Hepatic stellate cell (primary cell): ENCODE data around the gene CD81.

ENCODE experiments used
- DNase-seq: peaks from one replicate; pipeline ENCODE4 v3.0.0; 2011; ENCODE audit warnings: low spot score

Gene CD81

GRCh38 chr11:2377511-2378443 is 667 bp downstream of the CD81 start:
- DNase-seq: peak; percentile 78

DNA sequence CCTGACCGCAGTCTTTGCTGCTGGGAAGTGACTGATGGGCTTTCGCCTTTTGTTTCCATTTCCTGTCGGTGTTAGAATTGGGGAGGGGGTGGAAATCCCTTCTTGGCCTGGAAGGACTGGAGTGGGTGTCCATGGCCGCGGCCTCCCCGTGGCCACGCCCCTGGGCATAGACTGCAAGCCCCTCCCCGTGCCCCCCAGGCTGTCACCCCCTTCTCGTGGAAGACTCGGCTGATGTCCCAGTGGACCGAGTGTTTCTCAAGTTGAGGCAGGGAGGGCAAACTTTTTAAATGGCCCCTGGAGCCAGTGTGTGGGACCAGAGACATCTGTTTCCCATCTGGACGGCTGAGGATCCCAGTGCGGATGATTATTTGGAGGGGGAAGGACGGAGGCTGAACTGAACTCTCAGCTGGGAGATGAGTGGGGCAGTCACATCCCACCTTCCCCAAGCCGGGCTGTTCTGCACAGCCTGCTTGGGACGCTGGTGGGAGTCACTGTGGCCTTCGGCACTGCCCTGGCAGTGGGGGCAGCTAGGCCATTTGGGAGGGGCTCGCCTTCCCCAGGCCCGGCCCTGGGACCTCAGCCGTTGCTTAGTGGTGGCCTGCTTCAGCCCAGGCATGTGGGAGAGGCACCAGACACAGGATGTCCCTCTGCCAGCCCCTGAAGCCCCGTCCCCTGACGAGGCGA is 1.6 kb downstream of the CD81 start:
- DNase-seq: peak; percentile 84

DNA sequence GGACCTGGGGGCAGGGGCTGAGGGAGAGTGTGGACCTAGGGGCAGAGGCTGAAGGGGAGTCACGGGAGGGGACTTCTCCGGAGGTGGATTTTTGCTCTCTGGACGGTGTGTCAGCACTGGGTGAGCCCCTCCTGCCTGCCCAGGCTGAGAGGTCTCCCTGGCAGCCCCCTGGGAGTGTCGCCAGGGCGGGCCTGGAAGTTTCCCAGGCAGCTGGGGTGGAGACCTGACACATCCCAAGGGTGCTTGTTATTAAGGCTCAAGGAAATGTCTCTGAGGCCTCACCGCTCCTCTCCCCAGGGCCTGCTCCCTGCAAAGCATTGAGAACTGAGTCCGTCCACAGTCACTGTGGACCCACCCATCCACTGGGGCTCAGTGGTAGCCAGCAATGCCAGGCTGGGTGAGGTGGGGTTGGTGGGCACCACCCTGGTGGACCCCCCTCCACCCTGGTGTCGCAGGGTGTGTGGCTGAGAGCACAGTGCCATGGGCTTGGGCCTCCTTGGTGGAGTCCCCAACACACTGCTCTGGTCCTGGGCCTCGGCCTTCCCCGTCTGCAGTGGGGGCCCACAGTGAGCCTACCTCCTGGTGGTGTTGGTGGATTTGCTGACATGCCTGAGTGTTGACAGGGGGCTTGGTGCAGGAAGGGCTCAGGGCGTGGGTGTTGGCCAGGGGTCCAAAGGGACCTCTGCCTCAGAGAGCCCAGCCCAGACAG is 2.5 kb downstream of the CD81 start:
- no peak for DNase-seq

GRCh38 chr11:2380396-2380795 is 3.3 kb downstream of the CD81 start:
- no peak for DNase-seq

- DNase-seq: no peak
Observed at GRCh38 chr11:2380807-2381350, 3.8 kb downstream of the CD81 start.

DNA sequence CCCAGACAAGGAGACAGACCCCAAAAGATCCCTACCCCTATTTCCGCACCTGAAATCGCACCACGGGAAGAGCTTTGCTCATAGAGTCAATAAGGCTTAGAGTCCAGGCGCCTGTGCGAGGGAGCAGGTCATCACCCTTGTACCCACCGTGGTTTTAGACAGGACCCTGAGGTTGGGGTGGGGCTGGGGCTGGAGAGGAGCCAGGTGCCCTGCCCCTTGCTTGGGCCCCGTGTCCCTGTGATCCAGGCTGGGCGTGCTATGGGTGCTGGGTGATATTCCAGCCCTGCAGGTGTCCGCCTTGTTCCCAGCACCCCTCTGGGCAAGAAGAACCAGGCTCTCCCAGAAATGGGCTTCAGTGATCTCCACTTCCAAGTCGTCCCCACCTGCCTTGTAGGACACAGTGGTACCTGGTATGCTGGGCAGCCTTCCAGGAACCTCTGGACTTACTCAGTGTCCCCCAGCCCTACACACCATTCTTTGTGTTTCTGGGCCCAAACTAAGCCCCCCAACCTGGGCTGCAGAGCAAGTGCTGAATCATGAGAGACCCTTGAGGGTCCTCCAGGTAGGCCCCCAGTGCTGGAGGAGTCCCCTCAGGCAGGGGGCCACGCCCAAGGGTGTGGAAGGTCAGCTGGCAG is 4.5 kb downstream of the CD81 start:
- DNase-seq: no peak

GRCh38 chr11:2382129-2382517 is 5.0 kb downstream of the CD81 start:
- DNase-seq: no peak

DNA sequence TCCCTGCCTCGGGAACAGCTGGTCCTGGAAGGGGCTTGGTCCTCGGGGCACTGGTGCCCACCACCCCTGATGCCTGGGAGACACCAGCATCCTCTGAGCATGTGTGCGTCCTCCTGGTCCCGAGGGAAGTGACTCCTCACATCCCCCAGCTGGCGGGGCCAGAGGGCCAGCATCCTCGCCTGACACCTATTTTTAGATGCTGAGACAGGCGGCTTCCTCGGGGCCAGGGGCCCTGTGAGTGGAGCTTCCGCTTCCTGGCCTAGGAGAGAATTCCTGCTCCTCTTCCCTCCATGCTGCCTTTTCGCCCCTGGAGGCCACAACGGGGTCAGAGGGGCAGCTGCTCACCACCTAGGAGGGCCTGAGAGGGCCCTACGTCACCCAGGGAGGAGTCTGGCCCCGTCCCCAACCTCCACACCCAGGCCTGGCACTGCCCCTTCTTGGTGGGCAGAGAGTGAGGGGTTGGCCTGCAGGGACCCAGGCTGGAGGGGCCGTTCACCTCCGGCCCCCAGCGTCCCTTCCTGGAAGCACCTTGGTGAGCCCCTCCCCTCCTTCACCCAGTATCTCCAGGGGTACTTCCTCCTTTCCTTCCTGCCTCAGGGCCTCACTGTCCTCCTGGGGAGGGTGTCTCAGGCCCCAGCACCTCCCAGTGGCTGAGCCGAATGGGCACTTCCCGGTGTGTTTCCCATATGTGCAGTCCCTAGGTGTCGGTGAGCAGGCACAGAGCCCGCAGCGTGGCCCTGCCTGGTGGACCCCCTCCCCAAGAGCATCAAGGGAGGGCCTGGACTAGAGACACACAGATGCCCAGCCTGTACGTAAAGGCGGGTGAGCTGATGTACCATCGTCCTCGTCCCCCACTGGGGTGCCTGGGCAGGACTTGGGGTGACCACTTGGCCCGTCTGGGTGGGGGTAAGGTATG is 6.1 kb downstream of the CD81 start:
- DNase-seq: peak; percentile 83

DNA sequence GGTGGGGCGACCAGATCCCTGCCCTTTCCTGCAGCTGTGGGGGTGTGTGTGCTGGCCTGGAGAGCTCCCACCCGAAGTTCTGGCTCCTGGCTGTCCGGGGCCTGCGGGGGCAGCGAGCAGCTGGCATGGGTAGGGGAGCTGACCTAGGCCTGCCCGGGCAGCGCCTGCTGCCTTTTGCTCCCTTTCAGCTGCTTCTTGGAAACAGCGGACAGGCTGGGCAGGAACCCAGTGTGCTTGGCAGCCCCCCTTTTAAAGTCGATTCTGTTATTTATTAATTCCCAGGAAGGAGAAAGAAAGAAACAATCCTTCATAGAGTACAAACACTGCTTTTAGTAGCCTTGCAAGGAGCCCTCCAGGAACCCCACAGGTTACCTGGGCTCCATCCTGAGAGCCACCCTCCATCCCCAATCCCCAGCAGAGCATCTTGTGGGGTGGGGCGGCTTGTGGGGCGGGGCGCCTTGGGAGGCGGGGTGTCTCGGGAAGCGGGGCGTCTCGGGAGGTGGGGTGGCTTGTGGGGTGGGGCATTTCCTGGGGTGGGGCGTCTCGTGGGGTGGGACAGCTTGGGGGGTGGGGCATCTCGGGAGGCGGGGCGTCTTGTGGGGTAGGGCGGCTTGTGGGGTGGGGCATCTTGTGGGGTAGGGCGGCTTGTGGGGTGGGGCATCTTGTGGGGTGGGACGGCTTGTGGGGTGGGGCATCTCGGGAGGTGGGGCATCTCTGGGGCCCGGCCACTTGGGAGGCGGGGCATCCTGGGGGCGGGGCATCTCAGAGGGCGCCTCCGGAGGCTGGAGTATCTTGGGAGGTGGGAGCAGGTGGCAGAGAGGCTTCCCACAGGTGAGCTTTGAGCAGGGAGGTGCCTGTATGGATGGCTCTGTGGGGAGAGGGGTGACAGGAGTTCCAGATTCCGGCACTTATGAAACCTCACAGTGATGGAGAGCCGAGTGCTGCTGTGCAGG is 7.0 kb downstream of the CD81 start:
- no peak for DNase-seq

DNA sequence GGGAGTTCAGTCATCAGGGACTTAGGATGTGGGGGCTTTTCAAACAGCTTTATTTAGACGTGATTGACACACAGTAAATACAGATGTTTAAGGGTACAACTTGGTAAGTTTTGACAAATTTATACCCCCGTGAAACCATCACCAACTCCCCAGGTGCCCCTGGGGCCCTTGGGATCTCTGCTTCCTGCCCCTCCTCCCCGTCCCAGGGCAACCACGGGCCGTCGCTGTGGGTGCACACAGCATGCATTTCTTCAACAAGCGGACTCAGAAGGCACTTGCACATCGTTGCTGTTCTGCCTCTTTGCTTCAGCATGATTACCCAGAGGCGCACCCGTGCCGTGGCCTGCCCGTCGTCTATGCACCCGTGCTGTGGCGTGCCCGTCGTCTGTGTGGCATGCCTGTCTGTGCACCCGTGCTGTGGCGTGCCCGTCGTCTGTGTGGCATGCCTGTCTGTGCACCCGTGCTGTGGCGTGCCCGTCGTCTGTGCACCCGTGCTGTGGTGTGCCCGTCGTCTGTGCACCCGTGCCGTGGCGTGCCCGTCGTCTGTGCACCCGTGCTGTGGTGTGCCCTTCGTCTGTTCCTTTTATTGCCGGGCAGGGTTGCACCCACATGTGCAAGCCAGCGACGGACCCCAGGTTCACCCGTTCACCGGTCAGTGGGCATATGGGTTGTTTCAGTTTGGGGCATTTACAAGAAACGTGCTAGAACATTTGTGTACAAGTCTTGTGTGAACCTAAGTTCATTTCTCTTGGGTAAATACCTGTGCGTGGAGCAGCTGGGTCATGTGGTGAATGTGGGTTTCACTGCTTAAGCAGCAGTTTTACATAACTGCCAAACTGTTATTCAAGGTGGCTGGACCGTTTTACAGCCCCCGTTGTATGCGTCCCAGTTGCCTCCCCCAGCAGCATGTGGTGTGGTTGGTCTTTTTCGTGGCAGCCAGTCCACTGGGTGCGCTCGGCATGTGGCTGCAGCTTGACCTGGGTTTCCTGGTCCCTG is 8.3 kb downstream of the CD81 start:
- DNase-seq: no peak

DNA sequence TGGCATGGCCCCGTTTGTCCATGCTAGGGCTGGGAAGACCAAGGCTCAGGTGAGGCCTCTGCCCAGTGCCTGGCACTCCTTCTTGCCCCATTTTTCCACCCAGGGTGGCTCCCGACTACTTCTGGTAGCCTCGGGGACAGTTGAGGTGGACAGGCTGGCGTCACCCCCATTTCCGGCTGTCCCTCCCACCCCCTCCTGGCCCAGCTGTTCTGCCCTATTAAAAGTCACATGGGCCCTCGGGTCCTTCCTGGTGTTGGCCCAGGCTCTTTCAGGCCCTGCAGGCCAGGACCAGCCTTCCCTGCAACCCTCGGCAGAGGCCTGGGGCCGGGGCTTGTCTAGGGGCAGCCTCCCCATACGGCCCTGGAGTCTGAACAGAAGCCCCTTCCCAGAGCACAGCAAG is 9.5 kb downstream of the CD81 start:
- DNase-seq: no peak

GRCh38 chr11:2387266-2387987 is 10.3 kb downstream of the CD81 start:
- peak; percentile 83 for DNase-seq

DNA sequence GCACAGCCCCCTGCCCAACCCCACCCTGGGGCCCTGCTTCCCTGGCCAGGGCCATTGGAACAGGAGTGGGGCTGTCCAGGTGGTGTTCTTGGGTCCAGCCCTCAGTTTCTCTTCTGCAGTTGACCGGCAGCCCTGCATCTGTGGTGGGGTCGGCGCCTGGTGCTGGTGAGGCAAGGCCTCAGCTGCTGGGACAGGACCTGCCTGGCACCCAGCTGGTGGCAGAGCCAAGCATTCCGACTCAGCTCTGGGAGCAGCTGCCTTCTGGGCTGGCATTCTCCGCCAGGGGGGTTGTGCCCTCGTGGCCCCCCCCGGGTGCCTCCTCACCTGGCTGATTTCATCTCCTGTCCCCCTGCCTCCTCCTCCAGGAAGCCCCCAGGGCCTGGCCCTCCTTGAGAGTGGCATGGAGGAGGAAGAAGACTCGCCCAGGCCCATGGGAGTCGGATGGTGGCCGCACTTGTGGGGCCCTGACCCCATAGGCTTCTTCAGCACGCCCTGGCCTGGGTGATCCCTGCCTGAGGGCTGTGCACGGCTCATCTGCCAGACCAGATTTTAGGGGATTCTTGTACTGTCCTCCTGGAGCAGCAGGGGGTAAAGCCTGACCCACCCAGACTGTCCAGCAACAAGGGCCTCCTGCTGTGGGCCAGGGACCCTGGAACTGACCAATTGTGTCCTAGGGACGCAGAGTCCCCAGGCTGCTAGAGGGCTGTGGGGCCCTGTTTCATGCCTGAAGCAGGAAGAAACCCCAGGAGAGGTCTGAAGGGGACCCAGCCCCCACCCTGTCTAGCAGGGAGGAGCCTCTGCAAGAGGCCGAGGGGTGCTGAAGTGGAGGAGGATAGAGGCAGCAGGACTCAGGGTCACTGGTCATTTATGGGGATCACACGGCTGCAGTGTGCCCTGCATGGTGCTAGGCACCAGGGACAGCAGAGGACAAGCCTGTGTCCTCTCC is 11.6 kb downstream of the CD81 start:
- DNase-seq: no peak

DNA sequence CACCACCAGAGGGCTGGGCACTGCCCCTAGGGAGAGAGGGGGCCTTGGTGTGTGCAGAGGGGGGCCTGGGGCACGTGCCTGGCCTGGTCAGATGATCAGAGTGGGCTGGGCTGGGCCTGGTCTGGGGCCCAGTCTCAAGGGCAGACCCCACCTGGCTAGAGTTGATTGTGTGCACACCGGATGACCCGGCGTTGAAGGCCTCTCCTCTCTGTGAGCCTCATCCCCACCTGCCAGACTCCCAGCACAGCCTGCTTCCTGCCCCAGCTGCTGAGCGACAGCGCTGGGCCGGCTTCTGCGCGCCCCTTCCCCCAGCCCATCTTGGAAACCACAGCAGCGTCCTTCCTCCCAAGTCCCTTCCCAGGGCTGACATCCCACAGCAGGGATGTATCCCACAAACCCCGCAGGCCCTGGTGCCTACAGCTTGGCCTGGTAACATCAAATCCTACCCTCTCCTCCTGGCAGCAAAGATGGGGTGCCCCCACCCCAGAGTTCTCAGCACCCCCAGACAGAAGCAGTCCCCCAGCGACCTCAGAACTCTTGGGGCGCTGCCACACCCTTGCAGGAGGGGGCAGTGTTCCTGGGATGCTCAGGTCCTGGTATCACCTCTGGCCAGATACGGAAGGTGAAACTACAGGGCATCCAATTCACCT is 12.4 kb downstream of the CD81 start:
- no peak for DNase-seq

GRCh38 chr11:2390091-2390724 is 13.1 kb downstream of the CD81 start:
- DNase-seq: no peak

DNA sequence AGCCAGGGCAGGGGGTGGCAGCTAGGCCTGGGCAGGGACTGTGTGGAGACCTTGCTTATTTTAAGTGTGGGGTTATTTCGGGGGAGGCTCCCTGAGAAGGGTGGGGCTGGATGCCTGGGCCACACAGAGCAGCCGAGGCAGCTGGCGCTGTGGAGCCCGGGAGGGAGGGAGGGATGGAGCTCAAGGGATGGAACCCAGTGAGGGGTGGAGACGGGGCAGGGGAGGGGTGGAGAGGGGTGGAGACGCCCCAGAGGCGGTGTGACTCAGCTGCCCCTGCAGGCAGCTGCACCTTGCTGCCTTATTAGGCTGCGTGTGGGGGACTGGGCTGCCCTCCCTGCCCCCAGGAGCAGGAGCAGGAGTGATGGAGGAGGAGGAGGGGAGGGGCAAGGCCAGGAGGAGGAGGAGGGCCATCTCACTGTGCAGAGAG is 13.6 kb downstream of the CD81 start:
- peak; percentile 96 for DNase-seq
